Activated CD4-positive, alpha-beta T cell treated with anti-CD3 and anti-CD28 coated beads, Interleukin-2, amount 10 ng/mL, durations not matched to agents 24 days and 14 days (primary cell): Measurements from ENCODE around the gene FOSL1. TPM values are rescaled to one million over a fixed set of nuclear protein-coding genes. Genes with fewer than 3 reads are reported as not detected.

Source experiments
- DNase-seq: peaks from one replicate; pipeline ENCODE4 v3.0.0; 2022
- H3K27ac Mint-ChIP-seq: one replicate; pipeline ENCODE4 v1.8.0; 2022; ENCODE audit warnings: mild to moderate bottlenecking, mixed read lengths
- H3K27me3 Mint-ChIP-seq: one replicate; pipeline ENCODE4 v1.8.0; 2022; ENCODE audit warnings: mixed read lengths
- H3K36me3 Mint-ChIP-seq: one replicate; pipeline ENCODE4 v1.8.0; 2022; ENCODE audit warnings: low read depth, mild to moderate bottlenecking, mixed read lengths
- H3K4me1 Mint-ChIP-seq: one replicate; pipeline ENCODE4 v1.8.0; 2021; ENCODE audit warnings: mixed read lengths
- H3K4me3 Mint-ChIP-seq: one replicate; pipeline ENCODE4 v1.8.0; 2022; ENCODE audit warnings: mild to moderate bottlenecking, moderate library complexity, mixed read lengths
- H3K9me3 Mint-ChIP-seq: one replicate; pipeline ENCODE4 v1.8.0; 2021; ENCODE audit warnings: mixed read lengths
- intact Hi-C: fragments of 100-400 bp; cut with micrococcal nuclease; formaldehyde crosslinking; loops from one replicate; pipeline ENCODE4 v1.15.1; 2023
- total RNA-seq: library from RNA; stranded (reverse); gene quantifications from 2 replicates; pipeline ENCODE4 v1.2.3, GENCODE V29; 2022

Gene FOSL1
- total RNA-seq, 1 donor from 2014 or later, result 32.1 TPM

GRCh38 chr11:65863889-65864705, 36.1 kb downstream of the FOSL1 start:
- Mint-ChIP-seq H3K27ac (no peak overlapping the region), H3K9me3 (no peaks in the 10 kb centered on the region), H3K27me3 (no peaks in the 10 kb centered on the region), H3K4me1 (peaks cover 20% of the 10 kb centered on the region), H3K36me3 (peaks cover 45% of the 10 kb centered on the region), H3K4me3 (no peak overlapping the region)
- intact Hi-C loops, result no loop called here
- DNase-seq, result no peak

GRCh38 chr11:65862941-65863888, 37.0 kb downstream of the FOSL1 start:
- intact Hi-C loops, result no loop called here
- peaks cover 43% of the 10 kb centered on the region for H3K36me3 Mint-ChIP-seq
- H3K27ac Mint-ChIP-seq, result peak overlapping the region; percentile 37
- DNase-seq, result no peak
- no peaks in the 10 kb centered on the region for H3K9me3 Mint-ChIP-seq
- peaks cover 23% of the 10 kb centered on the region for H3K4me1 Mint-ChIP-seq
- H3K4me3 Mint-ChIP-seq, result peak overlapping the region; percentile 66
- no peaks in the 10 kb centered on the region for H3K27me3 Mint-ChIP-seq

- peaks cover 22% of the 10 kb centered on the region for H3K4me1 Mint-ChIP-seq
- no peak overlapping the region for H3K27ac Mint-ChIP-seq
- H3K9me3 Mint-ChIP-seq, result no peaks in the 10 kb centered on the region
- intact Hi-C loops, result no loop called here
- DNase-seq, result no peak
- H3K27me3 Mint-ChIP-seq, result no peaks in the 10 kb centered on the region
- no peak overlapping the region for H3K4me3 Mint-ChIP-seq
- peaks cover 43% of the 10 kb centered on the region for H3K36me3 Mint-ChIP-seq
Measured at GRCh38 chr11:65862191-65862735, 37.9 kb downstream of the FOSL1 start.

GRCh38 chr11:65861533-65862183, 38.5 kb downstream of the FOSL1 start:
- Mint-ChIP-seq H3K9me3 (no peaks in the 10 kb centered on the region), H3K4me3 (peak overlapping the region; percentile 92), H3K36me3 (peaks cover 43% of the 10 kb centered on the region), H3K27ac (peak overlapping the region; percentile 94), H3K27me3 (no peaks in the 10 kb centered on the region), H3K4me1 (peaks cover 24% of the 10 kb centered on the region)
- no peak for DNase-seq
- intact Hi-C loops, result no loop called here

- H3K4me1 Mint-ChIP-seq, result peaks cover 29% of the 10 kb centered on the region
- no peaks in the 10 kb centered on the region for H3K9me3 Mint-ChIP-seq
- no peak for DNase-seq
- peak overlapping the region; percentile 92 for H3K4me3 Mint-ChIP-seq
- intact Hi-C loops, result no loop called here
- no peaks in the 10 kb centered on the region for H3K27me3 Mint-ChIP-seq
- peaks cover 47% of the 10 kb centered on the region for H3K36me3 Mint-ChIP-seq
- H3K27ac Mint-ChIP-seq, result peak overlapping the region; percentile 94
Measured at GRCh38 chr11:65861165-65861505, 39.1 kb downstream of the FOSL1 start.

- H3K4me3 Mint-ChIP-seq, result peak within 1 kb of the TSS; percentile 92
- no peaks in the 10 kb centered on the region for H3K27me3 Mint-ChIP-seq
- DNase-seq, result peak; percentile 99
- intact Hi-C loops, result loop anchor here (1.0 kb wide), 2 partner anchors 28 to 59 kb away; partner anchors contain the start of genes C11orf68, DRAP1 and FIBP
- H3K9me3 Mint-ChIP-seq, result no peaks in the 10 kb centered on the region
- H3K27ac Mint-ChIP-seq, result peak within 1 kb of the TSS; percentile 94
- H3K4me1 Mint-ChIP-seq, result peaks cover 35% of the 10 kb centered on the region
- H3K36me3 Mint-ChIP-seq, result peaks cover 51% of the 10 kb centered on the region
Measured at GRCh38 chr11:65860278-65861164, 39.7 kb downstream of the FOSL1 start, which contains the start of gene MUS81. Gene MUS81, plus strand, starts transcription at chr11:65860433. Its CDS starts 321 bp downstream, at chr11:65860754.

- Mint-ChIP-seq H3K4me1 (peaks cover 39% of the 10 kb centered on the region), H3K36me3 (peaks cover 50% of the 10 kb centered on the region)
Measured at GRCh38 chr11:65859812-65860277, 40.3 kb downstream of the FOSL1 start.

GRCh38 chr11:65859095-65859811, 40.9 kb downstream of the FOSL1 start:
- no peaks in the 10 kb centered on the region for H3K9me3 Mint-ChIP-seq
- peak; percentile 99 for DNase-seq
- H3K4me1 Mint-ChIP-seq, result peaks cover 44% of the 10 kb centered on the region
- H3K4me3 Mint-ChIP-seq, result peak overlapping the region; percentile 92
- intact Hi-C loops, result loop anchor here (1.0 to 2.0 kb wide), 5 partner anchors 14 to 196 kb away; partner anchors contain the start of genes FOSL1, RELA and SART1
- H3K27me3 Mint-ChIP-seq, result no peaks in the 10 kb centered on the region
- H3K36me3 Mint-ChIP-seq, result peaks cover 54% of the 10 kb centered on the region
- peak overlapping the region; percentile 94 for H3K27ac Mint-ChIP-seq

More at GRCh38 chr11:65859812-65860277, 40.3 kb downstream of the FOSL1 start:
- Mint-ChIP-seq H3K9me3 (no peaks in the 10 kb centered on the region), H3K27ac (peak overlapping the region; percentile 94), H3K4me3 (peak overlapping the region; percentile 92), H3K27me3 (no peaks in the 10 kb centered on the region)
- DNase-seq, result no peak
- intact Hi-C loops, result loop anchor here (1.0 to 2.0 kb wide), 7 partner anchors 13 to 197 kb away; partner anchors contain the start of genes C11orf68, DRAP1, FIBP and FOSL1

- intact Hi-C loops, result loop anchor here (1.0 to 2.0 kb wide), 10 partner anchors 15 to 243 kb away; partner anchors contain the start of genes BANF1, EIF1AD, FOSL1 and KAT5
- H3K36me3 Mint-ChIP-seq, result peaks cover 57% of the 10 kb centered on the region
- peak overlapping the region; percentile 92 for H3K4me3 Mint-ChIP-seq
- peaks cover 45% of the 10 kb centered on the region for H3K4me1 Mint-ChIP-seq
- H3K27me3 Mint-ChIP-seq, result no peaks in the 10 kb centered on the region
- no peak for DNase-seq
- peak overlapping the region; percentile 94 for H3K27ac Mint-ChIP-seq
- no peaks in the 10 kb centered on the region for H3K9me3 Mint-ChIP-seq
Measured at GRCh38 chr11:65858681-65859087, 41.5 kb downstream of the FOSL1 start.

GRCh38 chr11:65857853-65858680, 42.1 kb downstream of the FOSL1 start, which contains the start of gene CFL1:
Gene CFL1, minus strand, starts transcription at chr11:65858180. Its CDS starts 81 bp downstream, at chr11:65858099.
- H3K27ac Mint-ChIP-seq, result peak within 1 kb of the TSS; percentile 94
- no peaks in the 10 kb centered on the region for H3K9me3 Mint-ChIP-seq
- DNase-seq, result peak; percentile 99
- intact Hi-C loops, result loop anchor here (1.0 to 2.0 kb wide), 6 partner anchors 25 to 243 kb away; partner anchors contain the start of genes BANF1, EIF1AD, KAT5 and PCNX3
- H3K4me1 Mint-ChIP-seq, result peaks cover 47% of the 10 kb centered on the region
- H3K27me3 Mint-ChIP-seq, result no peaks in the 10 kb centered on the region
- H3K36me3 Mint-ChIP-seq, result peaks cover 57% of the 10 kb centered on the region
- H3K4me3 Mint-ChIP-seq, result peak within 1 kb of the TSS; percentile 94

- peak; percentile 90 for DNase-seq
- Mint-ChIP-seq H3K36me3 (peaks cover 56% of the 10 kb centered on the region), H3K27me3 (no peaks in the 10 kb centered on the region), H3K4me3 (peak overlapping the region; percentile 94), H3K9me3 (no peaks in the 10 kb centered on the region), H3K27ac (peak overlapping the region; percentile 62), H3K4me1 (peaks cover 44% of the 10 kb centered on the region)
- intact Hi-C loops, result no loop called here
Measured at GRCh38 chr11:65857500-65857852, 42.7 kb downstream of the FOSL1 start.
